HEK293T (cell line): ENCODE measurements around the gene TYRP1.

Experiments
- CTCF ChIA-PET: fragments of 350-600 bp; formaldehyde crosslinking; extraction: SDS; loops from one replicate; lab custom pipeline; 2021; ENCODE audit warnings: antibody characterized with exemption, inconsistent platforms; lab: Yijun Ruan, JAX
- POLR2A ChIA-PET: fragments of 350-600 bp; formaldehyde crosslinking; extraction: SDS; loops from one replicate; lab custom pipeline; 2020; ENCODE audit warnings: antibody characterized with exemption, inconsistent platforms; lab: Yijun Ruan, JAX
- DNase-seq: peaks from one replicate; pipeline ENCODE4 v3.0.0; 2012; ENCODE audit warnings: mixed read lengths; ENCODE audit errors: extremely low spot score
- ARNT ChIP-seq: fragments of 450-650 bp; IDR thresholded peaks from 2 replicates; pipeline ENCODE4 v1.6.1; 2017; ENCODE audit warnings: mild to moderate bottlenecking
- BHLHE40 ChIP-seq: fragments of 450-650 bp; IDR thresholded peaks from 2 replicates; pipeline ENCODE4 v1.6.1; 2016; ENCODE audit warnings: mild to moderate bottlenecking, moderate library complexity, borderline replicate concordance
- CTBP1 ChIP-seq: fragments of 450-650 bp; IDR thresholded peaks from 2 replicates; pipeline ENCODE4 v1.6.1; 2016; ENCODE audit warnings: borderline replicate concordance
- ELF4 ChIP-seq: fragments of 450-650 bp; IDR thresholded peaks from 2 replicates; pipeline ENCODE4 v1.6.1; 2017; ENCODE audit warnings: antibody characterized with exemption
- FOXA1 ChIP-seq: fragments of 450-650 bp; IDR thresholded peaks from 2 replicates; pipeline ENCODE4 v1.6.1; 2016; ENCODE audit warnings: mild to moderate bottlenecking
- FOXK2 ChIP-seq: fragments of 450-650 bp; IDR thresholded peaks from 2 replicates; pipeline ENCODE4 v1.6.1; 2016; ENCODE audit warnings: mild to moderate bottlenecking
- FOXM1 ChIP-seq: fragments of 450-650 bp; IDR thresholded peaks from 2 replicates; pipeline ENCODE4 v1.6.1; 2017; ENCODE audit warnings: mild to moderate bottlenecking, borderline replicate concordance
- HDGF ChIP-seq: fragments of 450-650 bp; IDR thresholded peaks from 2 replicates; pipeline ENCODE4 v1.6.1; 2017; ENCODE audit warnings: antibody characterized with exemption, borderline replicate concordance
- L3MBTL2 ChIP-seq: fragments of 450-650 bp; conservative IDR thresholded peaks from 2 replicates; pipeline ENCODE4 v1.6.1; 2016; ENCODE audit warnings: mild to moderate bottlenecking
- LEF1 ChIP-seq: fragments of 450-650 bp; IDR thresholded peaks from 2 replicates; pipeline ENCODE4 v1.6.1; 2017; ENCODE audit warnings: mild to moderate bottlenecking, borderline replicate concordance
- NFRKB ChIP-seq: fragments of 450-650 bp; IDR thresholded peaks from 2 replicates; pipeline ENCODE4 v1.6.1; 2016; ENCODE audit warnings: mild to moderate bottlenecking, moderate library complexity
- PKNOX1 ChIP-seq: fragments of 450-650 bp; IDR thresholded peaks from 2 replicates; pipeline ENCODE4 v1.6.1; 2016
- SP1 ChIP-seq: fragments of 450-650 bp; IDR thresholded peaks from 2 replicates; pipeline ENCODE4 v1.6.1; 2017
- SUZ12 ChIP-seq: fragments of 450-650 bp; IDR thresholded peaks from 2 replicates; pipeline ENCODE4 v1.6.1; 2016; ENCODE audit warnings: mild to moderate bottlenecking
- TARDBP ChIP-seq: fragments of 450-650 bp; IDR thresholded peaks from 2 replicates; pipeline ENCODE4 v1.6.1; 2016
- ZNF384 ChIP-seq: fragments of 450-650 bp; IDR thresholded peaks from 2 replicates; pipeline ENCODE4 v1.6.1; 2016

Gene TYRP1

DNA sequence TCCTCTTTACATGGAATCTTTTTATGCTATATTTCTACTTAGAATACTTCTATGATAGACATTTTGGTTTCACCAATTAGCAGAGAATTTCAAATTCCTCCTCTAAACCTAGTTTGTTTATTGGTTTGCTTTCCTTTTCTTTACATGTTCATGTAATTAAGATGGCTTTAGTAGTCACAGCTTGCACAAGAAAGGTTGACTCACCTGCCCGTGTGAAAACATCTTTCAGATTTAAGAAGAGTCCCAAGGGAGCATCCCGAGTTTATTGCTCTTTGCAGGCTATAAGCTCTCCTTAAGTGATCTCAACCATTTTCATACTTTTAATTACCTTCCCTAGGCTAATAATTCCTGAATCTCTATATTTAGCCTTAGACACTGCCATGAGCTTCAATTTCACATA, 28.9 kb downstream of the TYRP1 start:
- ChIA-PET POLR2A (interaction anchor here (0.8 kb wide), 1 partner anchor 54 kb away, joined by 4 read pairs; no protein-coding TSS in a partner anchor), CTCF (interaction anchor here (0.7 to 3.1 kb wide), 3 partner anchors 93 to 1707 kb away, joined by 3 to 10 read pairs (median 4); no protein-coding TSS in a partner anchor)
- TF ChIP-seq SP1 (no peak), TARDBP (no peak), PKNOX1 (no peak), ZNF384 (no peak), CTBP1 (no peak), NFRKB (no peak), FOXM1 (no peak), FOXA1 (no peak), BHLHE40 (no peak), ARNT (no peak), HDGF (no peak), LEF1 (no peak), SUZ12 (no peak), L3MBTL2 (no peak)
- DNase-seq: no peak

DNA sequence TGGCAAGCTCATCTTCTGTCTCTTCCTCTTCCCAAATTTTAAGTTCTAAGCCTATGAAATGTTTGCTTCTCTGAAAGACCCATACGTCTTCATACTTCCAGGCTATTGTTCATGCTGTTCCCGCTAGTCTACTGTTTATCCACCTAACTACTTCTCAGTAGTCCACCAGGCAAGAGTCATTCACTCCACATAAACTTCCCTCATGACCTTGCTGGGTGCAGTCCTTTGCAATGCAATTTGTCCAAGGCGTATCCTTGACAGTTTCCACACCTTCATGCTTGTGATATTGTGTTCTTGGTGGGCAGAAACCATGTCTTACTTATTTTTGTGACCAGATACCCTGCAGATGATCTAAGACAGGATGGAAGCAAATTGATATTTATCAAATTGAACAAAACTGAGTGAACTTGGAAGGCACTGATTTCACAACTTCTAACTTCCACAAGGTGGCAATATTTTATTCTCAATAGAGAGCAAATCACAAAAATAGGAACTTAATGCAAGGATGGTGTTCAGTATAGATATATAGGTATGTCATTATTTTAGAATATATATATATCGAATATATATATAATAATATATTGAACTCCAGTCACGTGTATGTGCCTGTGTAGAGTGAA, 30.3 kb downstream of the TYRP1 start:
- POLR2A ChIA-PET: no interaction called here
- no peak for TF ChIP-seq BHLHE40
- no peak for TF ChIP-seq TARDBP
- TF ChIP-seq ARNT: no peak
- TF ChIP-seq ELF4: no peak
- TF ChIP-seq NFRKB: no peak
- no peak for TF ChIP-seq SUZ12
- TF ChIP-seq PKNOX1: no peak
- TF ChIP-seq L3MBTL2: no peak
- CTCF ChIA-PET: interaction anchor here (0.8 to 3.1 kb wide), 5 partner anchors 53 to 161 kb away, joined by 3 to 10 read pairs (median 5); no protein-coding TSS in a partner anchor
- no peak for DNase-seq

DNA sequence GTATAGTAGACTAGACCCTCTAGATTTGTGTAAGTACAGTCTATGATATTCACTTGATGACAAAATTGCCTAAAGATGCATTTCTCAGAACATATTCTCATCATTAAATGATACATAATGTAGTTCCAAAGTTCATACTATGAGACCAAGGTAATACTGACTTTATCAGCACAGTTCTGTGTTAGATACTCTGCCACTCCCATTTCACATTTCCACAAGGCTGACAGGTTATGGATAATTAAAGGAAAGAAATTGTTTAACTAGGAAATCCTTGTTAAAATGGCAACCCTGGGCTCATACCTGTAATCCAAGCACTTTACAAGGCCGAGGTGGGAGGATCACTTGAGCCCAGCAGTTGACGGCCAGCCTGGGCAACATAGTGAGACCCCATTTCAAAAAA, 33.6 kb downstream of the TYRP1 start:
- ChIA-PET CTCF (no interaction called here), POLR2A (no interaction called here)
- no peak for TF ChIP-seq SP1
- no peak for TF ChIP-seq FOXK2
- no peak for TF ChIP-seq FOXA1
- no peak for TF ChIP-seq CTBP1
- no peak for TF ChIP-seq ELF4
- TF ChIP-seq HDGF: no peak
- TF ChIP-seq LEF1: no peak
- TF ChIP-seq PKNOX1: no peak
- no peak for TF ChIP-seq FOXM1
- no peak for TF ChIP-seq NFRKB
- TF ChIP-seq ARNT: no peak
- no peak for TF ChIP-seq SUZ12
- no peak for TF ChIP-seq ZNF384
- TF ChIP-seq BHLHE40: no peak
- no peak for TF ChIP-seq L3MBTL2
- no peak for TF ChIP-seq TARDBP
- no peak for DNase-seq

- DNase-seq: no peak
- ChIA-PET CTCF (no interaction called here), POLR2A (no interaction called here)
- TF ChIP-seq FOXM1 (no peak), SUZ12 (no peak), FOXA1 (no peak), ARNT (no peak), SP1 (no peak), FOXK2 (no peak), TARDBP (no peak), ZNF384 (no peak), NFRKB (no peak), L3MBTL2 (no peak), LEF1 (no peak), HDGF (no peak), CTBP1 (no peak), PKNOX1 (no peak), BHLHE40 (no peak), ELF4 (no peak)
Observed at GRCh38 chr9:12730198-12730597, 37.0 kb downstream of the TYRP1 start.

- DNase-seq: no peak
- CTCF ChIA-PET: no interaction called here
- POLR2A ChIA-PET: no interaction called here
- TF ChIP-seq SUZ12 (no peak), ARNT (no peak), SP1 (no peak), ELF4 (no peak), HDGF (no peak), NFRKB (no peak), FOXM1 (no peak), TARDBP (no peak), FOXK2 (no peak), BHLHE40 (no peak), PKNOX1 (no peak), ZNF384 (no peak), L3MBTL2 (no peak), LEF1 (no peak)
Observed at GRCh38 chr9:12730927-12731326, 37.7 kb downstream of the TYRP1 start.
